HUES48 (cell line): Measurements from ENCODE around the gene FAM120B.

Source experiments
- H3K27ac ChIP-seq: one replicate; pipeline ENCODE4 v1.7.0; 2013; ENCODE audit warnings: low read depth, low read length, inconsistent platforms
- H3K27me3 ChIP-seq: 2 replicates; pipeline ENCODE4 v1.6.1; 2013; ENCODE audit warnings: mild to moderate bottlenecking, low read length; ENCODE audit not compliant: control insufficient read depth, insufficient read depth
- H3K36me3 ChIP-seq: 2 replicates; pipeline ENCODE4 v1.6.1; 2013; ENCODE audit warnings: low read length; ENCODE audit not compliant: control insufficient read depth, insufficient read depth
- H3K4me1 ChIP-seq: 2 replicates; pipeline ENCODE4 v1.6.1; 2013; ENCODE audit warnings: mild to moderate bottlenecking, low read length; ENCODE audit not compliant: control insufficient read depth, insufficient read depth
- H3K4me3 ChIP-seq: 2 replicates; pipeline ENCODE4 v1.5.1; 2013; ENCODE audit warnings: mild to moderate bottlenecking, low read depth, low read length
- H3K9ac ChIP-seq: 2 replicates; pipeline ENCODE4 v1.6.1; 2013; ENCODE audit warnings: mild to moderate bottlenecking, low read depth, low read length, moderate library complexity
- H3K9me3 ChIP-seq: 2 replicates; pipeline ENCODE4 v1.6.1; 2013; ENCODE audit warnings: low read length; ENCODE audit not compliant: control insufficient read depth, insufficient read depth

Gene FAM120B

DNA sequence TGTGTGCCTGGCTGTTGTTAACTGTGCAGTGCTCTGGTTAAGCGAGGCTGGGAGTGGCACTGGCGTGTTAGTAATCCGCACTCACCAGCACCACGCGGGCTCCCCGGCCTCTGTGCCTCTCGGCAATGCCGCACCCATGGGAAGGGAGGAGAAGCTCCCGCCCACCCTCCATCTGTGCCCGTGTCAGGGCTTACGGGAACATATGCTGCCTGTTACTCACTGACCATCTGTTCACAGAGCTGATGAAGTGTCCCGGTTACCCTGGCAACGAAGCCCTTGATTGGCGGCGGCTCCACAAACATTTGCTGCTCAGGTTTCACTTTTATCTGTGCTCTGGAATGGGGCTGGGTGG is 131.8 kb downstream of the FAM120B start:
- Histone ChIP-seq H3K4me1 (peaks cover 6% of the 10 kb centered on the region; the same call in 1 of the 2 replicates), H3K9me3 (no peaks in the 10 kb centered on the region), H3K27ac (peak overlapping the region; percentile 23), H3K9ac (no peak overlapping the region), H3K4me3 (no peak overlapping the region), H3K27me3 (no peaks in the 10 kb centered on the region), H3K36me3 (no peaks in the 10 kb centered on the region)

GRCh38 chr6:170438861-170439260 is 132.3 kb downstream of the FAM120B start:
- Histone ChIP-seq H3K4me3 (no peak overlapping the region), H3K4me1 (peaks cover 6% of the 10 kb centered on the region; the same call in 1 of the 2 replicates), H3K9ac (no peak overlapping the region), H3K27me3 (no peaks in the 10 kb centered on the region), H3K9me3 (no peaks in the 10 kb centered on the region), H3K36me3 (no peaks in the 10 kb centered on the region), H3K27ac (no peak overlapping the region)

DNA sequence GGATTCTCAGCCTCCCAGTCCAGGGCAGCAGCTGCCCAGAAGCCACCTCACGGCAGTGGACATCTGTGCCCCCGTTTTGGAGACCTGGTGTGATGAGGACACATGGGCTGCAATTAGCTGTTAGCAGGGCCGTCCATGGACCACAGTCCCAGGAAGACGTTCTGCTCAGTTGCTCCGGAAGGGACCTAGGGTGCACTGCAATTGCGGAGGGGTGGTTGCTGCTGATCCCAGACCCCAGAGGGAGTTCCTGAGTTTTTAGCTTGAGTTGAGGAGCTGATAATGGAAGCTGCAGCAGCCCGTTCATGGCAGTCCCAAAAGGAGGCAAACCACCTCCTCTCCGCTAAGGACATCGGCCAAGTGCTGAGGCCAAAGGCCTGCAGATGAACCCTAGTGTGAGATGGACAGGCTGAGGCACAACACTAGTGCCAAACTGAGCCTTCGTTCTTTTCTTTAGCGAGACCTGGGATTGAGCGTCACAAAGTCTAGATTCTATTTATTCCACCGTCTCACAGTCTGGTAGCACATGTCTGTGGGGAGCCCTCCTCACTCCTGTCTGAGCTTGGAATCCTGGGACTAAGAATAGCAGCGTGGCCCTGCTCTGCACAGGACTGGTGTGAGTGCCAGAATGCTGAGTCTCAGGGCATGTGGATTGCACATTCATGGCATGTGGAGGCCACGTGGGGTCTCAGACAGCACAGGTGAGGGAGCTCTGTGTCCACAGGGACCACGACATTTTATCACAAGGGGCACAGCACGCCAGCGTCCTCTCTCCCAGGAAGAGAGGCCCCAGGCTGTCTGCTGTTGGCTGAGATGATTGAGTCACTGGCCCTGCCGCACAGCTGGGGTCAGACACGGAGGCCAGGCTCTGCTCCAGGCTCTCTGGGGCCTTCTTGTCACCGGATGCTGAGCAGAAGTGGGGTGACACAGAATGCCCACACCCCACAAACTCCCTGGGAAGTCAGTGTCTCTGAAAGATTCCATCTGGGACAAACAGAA is 133.1 kb downstream of the FAM120B start:
- no peak overlapping the region for H3K9ac ChIP-seq
- peaks cover 3% of the 10 kb centered on the region; the same call in 1 of the 2 replicates for H3K4me1 ChIP-seq
- no peaks in the 10 kb centered on the region for H3K27me3 ChIP-seq
- no peaks in the 10 kb centered on the region for H3K36me3 ChIP-seq
- H3K9me3 ChIP-seq = no peaks in the 10 kb centered on the region
- H3K4me3 ChIP-seq = no peak overlapping the region
- no peak overlapping the region for H3K27ac ChIP-seq

GRCh38 chr6:170440437-170440836 is 133.9 kb downstream of the FAM120B start:
- no peaks in the 10 kb centered on the region for H3K27me3 ChIP-seq
- H3K4me3 ChIP-seq = no peak overlapping the region
- peaks cover 3% of the 10 kb centered on the region; the same call in 1 of the 2 replicates for H3K4me1 ChIP-seq
- H3K9me3 ChIP-seq = no peaks in the 10 kb centered on the region
- no peaks in the 10 kb centered on the region for H3K36me3 ChIP-seq
- no peak overlapping the region for H3K9ac ChIP-seq
- H3K27ac ChIP-seq = no peak overlapping the region

DNA sequence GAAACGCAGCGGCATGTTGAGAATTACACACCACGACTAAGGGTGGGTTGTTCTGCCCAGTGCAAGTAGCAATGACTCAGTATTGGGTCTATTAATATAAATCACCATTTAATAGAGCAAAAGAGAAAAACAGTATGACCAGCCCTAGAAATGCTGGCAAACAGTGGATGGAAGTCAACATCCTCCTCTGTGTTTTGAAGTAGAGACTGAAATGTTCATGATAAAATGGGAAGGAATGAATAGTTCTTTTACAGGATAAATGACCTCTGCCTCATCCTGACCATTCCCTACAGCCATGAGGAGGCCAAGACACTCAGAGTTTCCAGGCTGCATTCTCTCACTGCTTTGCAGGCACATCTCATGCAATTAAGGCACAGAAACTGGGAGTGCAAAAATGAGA is 134.8 kb downstream of the FAM120B start:
- Histone ChIP-seq H3K4me1 (peaks cover 3% of the 10 kb centered on the region; the same call in 1 of the 2 replicates), H3K9me3 (no peaks in the 10 kb centered on the region), H3K27ac (no peak overlapping the region), H3K36me3 (no peaks in the 10 kb centered on the region), H3K4me3 (no peak overlapping the region), H3K27me3 (no peaks in the 10 kb centered on the region), H3K9ac (no peak overlapping the region)

DNA sequence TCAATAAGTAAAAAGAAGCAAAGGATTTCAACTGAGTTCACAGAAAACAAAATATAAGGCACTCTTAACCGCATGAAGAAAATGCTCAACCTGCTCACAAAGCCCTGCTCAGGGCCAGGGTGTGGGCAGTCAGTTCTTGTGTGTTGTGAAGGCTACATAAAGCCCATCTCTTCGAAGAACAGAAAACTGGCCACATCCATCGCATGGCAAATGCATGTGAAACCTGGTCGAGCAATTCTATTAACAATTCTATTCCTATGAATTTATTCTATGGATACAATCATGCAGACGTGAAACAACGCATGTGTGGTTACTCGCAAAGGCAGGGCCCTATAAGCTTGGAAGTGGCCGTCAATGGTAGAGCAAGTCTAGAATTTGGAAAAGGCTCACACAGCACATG is 136.0 kb downstream of the FAM120B start:
- Histone ChIP-seq H3K27me3 (no peaks in the 10 kb centered on the region), H3K36me3 (no peaks in the 10 kb centered on the region), H3K4me3 (no peak overlapping the region), H3K27ac (no peak overlapping the region), H3K9ac (no peak overlapping the region), H3K4me1 (peaks cover 3% of the 10 kb centered on the region; the same call in 1 of the 2 replicates), H3K9me3 (no peaks in the 10 kb centered on the region)

GRCh38 chr6:170443151-170443662 is 136.6 kb downstream of the FAM120B start:
- Histone ChIP-seq H3K4me1 (peaks cover 2% of the 10 kb centered on the region; the same call in 1 of the 2 replicates), H3K27ac (no peak overlapping the region), H3K27me3 (no peaks in the 10 kb centered on the region)

DNA sequence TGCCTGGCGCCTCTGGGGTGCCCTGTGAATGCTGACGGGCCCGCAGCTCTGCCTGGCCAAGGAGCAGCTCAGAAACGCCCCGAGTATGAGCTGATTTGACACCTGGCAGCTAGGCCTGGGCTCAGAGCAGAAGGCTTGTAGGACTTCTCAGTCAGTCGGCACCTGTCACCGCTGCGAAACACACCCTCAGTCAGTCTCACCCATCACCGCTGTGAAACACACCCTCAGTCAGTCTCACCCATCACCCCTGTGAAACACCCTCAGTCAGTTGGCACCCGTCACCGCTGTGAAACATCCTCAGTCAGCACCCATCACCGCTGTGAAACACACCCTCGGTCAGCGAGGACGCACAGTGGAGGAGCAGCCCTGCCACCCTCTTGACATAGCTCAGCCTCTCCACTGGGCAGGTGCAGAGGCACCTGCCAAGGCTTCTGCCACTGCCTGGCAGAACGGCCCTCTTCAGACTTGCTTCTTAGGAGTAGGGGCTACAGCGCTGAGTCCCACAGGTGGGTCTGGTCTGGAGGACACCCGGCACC is 137.6 kb downstream of the FAM120B start:
- Histone ChIP-seq H3K4me1 (no peaks in the 10 kb centered on the region), H3K9me3 (no peaks in the 10 kb centered on the region), H3K4me3 (no peak overlapping the region), H3K27me3 (no peaks in the 10 kb centered on the region), H3K27ac (no peak overlapping the region), H3K9ac (no peak overlapping the region), H3K36me3 (no peaks in the 10 kb centered on the region)

More at GRCh38 chr6:170443151-170443662, 136.6 kb downstream of the FAM120B start:
- Histone ChIP-seq H3K36me3 (no peaks in the 10 kb centered on the region), H3K4me3 (no peak overlapping the region), H3K9me3 (no peaks in the 10 kb centered on the region), H3K9ac (no peak overlapping the region)

GRCh38 chr6:170444811-170445211 is 138.3 kb downstream of the FAM120B start:
- Histone ChIP-seq H3K27me3 (no peaks in the 10 kb centered on the region), H3K4me1 (no peaks in the 10 kb centered on the region), H3K9me3 (no peaks in the 10 kb centered on the region), H3K9ac (no peak overlapping the region), H3K27ac (no peak overlapping the region), H3K4me3 (no peak overlapping the region), H3K36me3 (no peaks in the 10 kb centered on the region)

GRCh38 chr6:170445487-170445886 is 138.9 kb downstream of the FAM120B start:
- H3K27me3 ChIP-seq = no peaks in the 10 kb centered on the region
- H3K9me3 ChIP-seq = no peaks in the 10 kb centered on the region
- H3K4me3 ChIP-seq = no peak overlapping the region
- no peaks in the 10 kb centered on the region for H3K36me3 ChIP-seq
- H3K9ac ChIP-seq = no peak overlapping the region
- H3K4me1 ChIP-seq = no peaks in the 10 kb centered on the region
- no peak overlapping the region for H3K27ac ChIP-seq

- Histone ChIP-seq H3K27me3 (no peaks in the 10 kb centered on the region), H3K9me3 (no peaks in the 10 kb centered on the region), H3K4me1 (no peaks in the 10 kb centered on the region), H3K27ac (no peak overlapping the region), H3K4me3 (no peak overlapping the region), H3K36me3 (no peaks in the 10 kb centered on the region), H3K9ac (no peak overlapping the region)
Observed at GRCh38 chr6:170445971-170446370, 139.4 kb downstream of the FAM120B start.
